Hepatocyte (in vitro differentiated cells): ENCODE results near the gene AHCYL2. TPM values are rescaled to one million over a fixed set of nuclear protein-coding genes. Genes with fewer than 3 reads are reported as not detected.

Experiments used
- DNase-seq: peaks from one replicate; pipeline ENCODE4 v3.0.0-alpha.2; 2016; ENCODE audit warnings: low spot score
- H2AFZ ChIP-seq: fragments of 200-600 bp; sonication (generic); 2 replicates; pipeline ENCODE4 v1.6.0; 2016; ENCODE audit warnings: antibody characterized with exemption, mild to moderate bottlenecking
- H3K27ac ChIP-seq: fragments of 200-600 bp; sonication (generic); 2 replicates; pipeline ENCODE4 v1.5.1; 2016; ENCODE audit warnings: mild to moderate bottlenecking
- H3K27me3 ChIP-seq: fragments of 200-600 bp; sonication (generic); 2 replicates; pipeline ENCODE4 v1.6.1; 2016
- H3K36me3 ChIP-seq: fragments of 200-600 bp; sonication (generic); replicated peaks from 2 replicates; pipeline ENCODE4 v1.5.1; 2016; ENCODE audit warnings: low read depth; ENCODE audit not compliant: insufficient read depth
- H3K4me1 ChIP-seq: fragments of 200-600 bp; sonication (generic); 2 replicates; pipeline ENCODE4 v1.5.1; 2016; ENCODE audit warnings: mild to moderate bottlenecking, moderate library complexity; ENCODE audit not compliant: insufficient read depth
- H3K4me2 ChIP-seq: fragments of 200-600 bp; sonication (generic); 2 replicates; pipeline ENCODE4 v1.6.0; 2016
- H3K4me3 ChIP-seq: fragments of 200-600 bp; sonication (generic); 2 replicates; pipeline ENCODE4 v1.5.1; 2016; ENCODE audit warnings: mild to moderate bottlenecking
- H3K79me2 ChIP-seq: fragments of 200-600 bp; sonication (generic); 2 replicates; pipeline ENCODE4 v1.6.0; 2017; ENCODE audit warnings: mild to moderate bottlenecking
- H3K9me2 ChIP-seq: fragments of 200-600 bp; sonication (generic); replicated peaks from 2 replicates; pipeline ENCODE4 v1.6.0; 2017; ENCODE audit warnings: mild to moderate bottlenecking; ENCODE audit not compliant: insufficient read depth
- H3K9me3 ChIP-seq: fragments of 200-600 bp; sonication (generic); 2 replicates; pipeline ENCODE4 v1.5.1; 2016; ENCODE audit warnings: low read depth, mild to moderate bottlenecking
- H4K20me1 ChIP-seq: fragments of 200-600 bp; sonication (generic); 2 replicates; pipeline ENCODE4 v1.6.0; 2016; ENCODE audit warnings: mild to moderate bottlenecking; ENCODE audit not compliant: insufficient read depth, poor library complexity, severe bottlenecking
- CTCF ChIP-seq: fragments of 200-600 bp; sonication (generic); IDR thresholded peaks from 2 replicates; pipeline ENCODE4 v1.5.1; 2016; ENCODE audit warnings: antibody characterized with exemption, mild to moderate bottlenecking; ENCODE audit not compliant: poor library complexity
- EZH2 ChIP-seq: fragments of 200-600 bp; sonication (generic); IDR thresholded peaks from 2 replicates; pipeline ENCODE4 v1.6.1; 2016; ENCODE audit warnings: antibody characterized with exemption, mild to moderate bottlenecking, borderline replicate concordance
- EZH2phosphoT487 ChIP-seq: fragments of 200-600 bp; sonication (generic); IDR thresholded peaks from one replicate; pipeline ENCODE4 v1.6.1; 2018; ENCODE audit warnings: antibody characterized with exemption, mild to moderate bottlenecking, low read depth, moderate library complexity; ENCODE audit not compliant: unreplicated experiment, severe bottlenecking
- WGBS: methylation state at CpG from one replicate; pipeline ENCODE4 v1.1.6; 2016; ENCODE audit warnings: low lambda C conversion rate; ENCODE audit errors: missing lambda C conversion rate; 5-methylcytosine and 5-hydroxymethylcytosine counted together
- polyA plus RNA-seq: library from polyadenylated mRNA; unstranded; fragments of >200 nt; fragmentation: Nextera tagmentation; extraction: Ambion mirVana; gene quantifications from 2 replicates; pipeline ENCODE4 v1.2.1, GENCODE V29; 2016
- total RNA-seq: library from RNA; depleted of rRNA; stranded (reverse); fragments of >200 nt; gene quantifications from 2 replicates; pipeline ENCODE4 v1.2.3, GENCODE V29; 2014

Gene AHCYL2
- total RNA-seq (16.7 and 20.0 TPM in 2 replicates), polyA plus RNA-seq (7.1 and 13.7 TPM in 2 replicates)

- peaks cover 31% of the 10 kb centered on the region for H3K79me2 ChIP-seq
- H3K4me1 ChIP-seq = peaks cover 9% of the 10 kb centered on the region
- DNase-seq = peak; percentile 99
- peak within 1 kb of the TSS; percentile 88 for H3K4me2 ChIP-seq
- H2AFZ ChIP-seq = peak within 1 kb of the TSS; percentile 81
- peak within 1 kb of the TSS; percentile 84 for H3K27ac ChIP-seq
- H3K36me3 ChIP-seq = no peaks in the 10 kb centered on the region
- H3K9me3 ChIP-seq = no peaks in the 10 kb centered on the region
- H4K20me1 ChIP-seq = no peaks in the 10 kb centered on the region
- H3K9me2 ChIP-seq = no peaks in the 10 kb centered on the region
- H3K4me3 ChIP-seq = peak within 1 kb of the TSS; percentile 89
- no peaks in the 10 kb centered on the region for H3K27me3 ChIP-seq
- no peak for TF ChIP-seq CTCF
- no peak for TF ChIP-seq EZH2
- TF ChIP-seq EZH2phosphoT487 = no peak
- WGBS = under 1% methylated on average over 38 of the region's 63 CpGs
These were observed at the start of gene AHCYL2 for GRCh38 chr7:129224251-129225205. AHCYL2 (plus strand) TSS chr7:129225030.

DNA sequence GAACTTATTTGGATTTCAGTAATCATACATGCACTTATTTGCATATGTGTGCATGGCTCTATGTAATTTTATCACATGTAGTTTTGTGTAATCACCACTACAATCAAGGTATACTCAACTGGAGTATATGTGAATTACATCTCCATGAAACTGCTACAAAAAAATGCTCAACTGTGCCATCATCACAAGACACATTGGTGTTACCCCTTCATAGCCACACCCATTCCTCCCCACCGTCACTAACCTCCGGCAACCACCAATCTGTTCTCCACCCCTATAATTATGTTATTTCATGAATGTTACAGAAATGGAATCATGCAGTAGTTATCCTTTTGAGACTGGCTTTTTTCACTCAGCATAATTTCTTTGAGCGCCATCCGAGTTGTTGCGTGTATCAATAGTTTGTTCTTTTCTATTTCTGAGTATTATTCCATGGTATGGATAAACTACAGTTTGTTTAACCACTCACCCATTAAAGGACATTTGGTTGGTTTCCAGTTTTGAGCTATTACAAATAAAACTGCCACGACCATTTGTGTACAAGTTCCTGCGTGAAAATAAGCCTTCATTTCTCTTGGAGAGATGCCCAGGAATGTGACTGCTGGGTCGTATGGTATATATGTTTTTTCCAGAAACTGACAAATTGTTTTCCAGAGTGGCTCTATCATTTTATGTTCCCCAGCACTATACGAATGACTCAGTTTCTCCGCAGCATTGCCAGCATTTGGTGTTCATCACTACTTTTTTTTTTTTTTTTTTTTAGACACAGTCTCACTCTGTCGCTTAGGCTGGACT, 47.7 kb upstream of the AHCYL2 start:
- no peak overlapping the region for H3K27ac ChIP-seq
- no peaks in the 10 kb centered on the region for H3K4me1 ChIP-seq
- no peaks in the 10 kb centered on the region for H4K20me1 ChIP-seq
- H3K79me2 ChIP-seq = no peaks in the 10 kb centered on the region
- no peaks in the 10 kb centered on the region for H3K9me3 ChIP-seq
- whole genome bisulfite sequencing = 68% methylated on average over 11 of the region's 11 CpGs
- H2AFZ ChIP-seq = no peak overlapping the region
- no peak overlapping the region for H3K4me3 ChIP-seq
- TF ChIP-seq EZH2phosphoT487 = no peak
- TF ChIP-seq CTCF = no peak
- no peak for TF ChIP-seq EZH2
- H3K4me2 ChIP-seq = no peak overlapping the region
- no peaks in the 10 kb centered on the region for H3K36me3 ChIP-seq
- H3K9me2 ChIP-seq = no peaks in the 10 kb centered on the region
- H3K27me3 ChIP-seq = no peaks in the 10 kb centered on the region
- no peak for DNase-seq

DNA sequence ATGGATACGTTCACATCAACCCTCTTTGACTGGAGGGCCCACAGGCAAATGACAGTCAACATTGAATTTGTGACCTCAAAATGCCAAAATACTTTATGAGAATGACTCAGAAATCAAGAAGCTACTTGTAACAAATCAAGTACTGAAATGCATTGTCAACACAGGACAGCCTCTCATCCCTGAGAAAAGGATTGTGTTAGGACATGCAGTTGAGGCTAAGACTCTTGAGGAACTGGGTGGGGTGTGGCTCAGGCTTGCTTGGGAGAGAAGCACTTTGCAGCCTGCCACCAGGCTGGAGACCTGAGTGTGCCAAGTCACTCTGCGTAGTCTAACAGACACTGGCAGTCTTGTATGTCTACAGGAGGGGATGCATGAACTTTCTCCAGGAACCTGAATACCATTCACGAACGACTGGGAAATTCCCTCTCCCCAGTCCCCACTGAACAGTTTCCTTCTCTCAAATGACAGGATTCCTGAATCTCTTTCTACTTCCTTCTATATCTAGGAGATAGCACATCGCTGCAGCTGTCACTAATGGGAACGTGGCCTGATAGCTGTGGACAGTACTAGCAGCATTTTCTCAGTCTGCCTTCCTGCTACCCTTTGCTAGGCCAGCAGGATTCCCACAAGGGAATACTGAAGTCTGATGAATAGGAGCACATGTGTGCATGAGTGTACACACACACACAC, 39.7 kb upstream of the AHCYL2 start:
- H3K27me3 ChIP-seq = no peaks in the 10 kb centered on the region
- peaks cover 8% of the 10 kb centered on the region for H4K20me1 ChIP-seq
- TF ChIP-seq CTCF (no peak), EZH2phosphoT487 (no peak), EZH2 (no peak)
- H3K9me3 ChIP-seq = no peaks in the 10 kb centered on the region
- H3K27ac ChIP-seq = no peak overlapping the region
- no peak overlapping the region for H3K4me3 ChIP-seq
- peaks cover 15% of the 10 kb centered on the region for H3K79me2 ChIP-seq
- WGBS = 82% methylated on average over 6 of the region's 6 CpGs
- no peak for DNase-seq
- no peak overlapping the region for H3K4me2 ChIP-seq
- peaks cover 14% of the 10 kb centered on the region for H3K4me1 ChIP-seq
- no peaks in the 10 kb centered on the region for H3K36me3 ChIP-seq
- H3K9me2 ChIP-seq = no peaks in the 10 kb centered on the region
- no peak overlapping the region for H2AFZ ChIP-seq
